RPMI7951 (cell line): ENCODE data around the gene EVX1. TPM values are rescaled to one million over a fixed set of nuclear protein-coding genes. Genes with fewer than 3 reads are reported as not detected.
A peak's percentile ranks its signal among the peaks of the same experiment; 100 is the strongest.

Experiments used
- DNase-seq: peaks from one replicate; pipeline ENCODE4 v3.0.0-alpha.2; 2012; ENCODE audit warnings: low read depth
- total RNA-seq: library from RNA; depleted of rRNA; stranded (reverse); fragments of >200 nt; shearing (Covaris generic); gene quantifications from 2 replicates; pipeline ENCODE4 v1.2.3, GENCODE V29; 2014

The EVX1 gene
- total RNA-seq, 1 experiment from 2014 or later: not detected

- DNase-seq: peak; percentile 50
These were observed 7.0 kb upstream of the EVX1 start for GRCh38 chr7:27235387-27236311.

DNA sequence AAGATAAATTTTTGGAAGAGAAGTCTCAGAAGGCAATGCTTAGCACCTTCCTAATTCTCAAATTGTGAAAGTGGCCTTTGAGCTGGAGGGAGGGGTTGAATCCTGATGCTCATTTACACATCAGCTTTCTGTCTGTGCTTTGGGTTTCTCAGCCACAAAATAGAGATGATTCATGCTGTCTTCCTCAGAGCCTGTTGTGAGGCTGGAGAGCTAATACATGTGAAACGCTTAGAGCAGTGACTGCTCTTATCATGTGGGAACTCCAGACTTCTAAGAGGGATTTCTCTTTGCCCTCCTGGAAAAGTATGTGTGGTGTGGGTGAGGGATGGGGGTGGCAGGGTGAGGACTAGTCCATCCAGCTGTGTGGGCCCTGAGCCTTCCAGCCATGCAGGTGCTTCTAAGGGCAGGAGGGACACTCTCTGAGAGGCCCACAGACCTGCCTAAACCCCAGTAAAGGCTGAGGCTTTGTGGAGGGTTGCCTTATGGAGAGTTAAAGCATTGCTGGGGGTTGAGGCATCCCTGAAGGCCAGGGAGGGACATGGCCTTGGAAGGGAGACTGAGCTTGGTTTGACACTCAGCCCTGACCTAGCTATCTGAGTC, 4.8 kb upstream of the EVX1 start:
- peak; percentile 78 for DNase-seq

DNA sequence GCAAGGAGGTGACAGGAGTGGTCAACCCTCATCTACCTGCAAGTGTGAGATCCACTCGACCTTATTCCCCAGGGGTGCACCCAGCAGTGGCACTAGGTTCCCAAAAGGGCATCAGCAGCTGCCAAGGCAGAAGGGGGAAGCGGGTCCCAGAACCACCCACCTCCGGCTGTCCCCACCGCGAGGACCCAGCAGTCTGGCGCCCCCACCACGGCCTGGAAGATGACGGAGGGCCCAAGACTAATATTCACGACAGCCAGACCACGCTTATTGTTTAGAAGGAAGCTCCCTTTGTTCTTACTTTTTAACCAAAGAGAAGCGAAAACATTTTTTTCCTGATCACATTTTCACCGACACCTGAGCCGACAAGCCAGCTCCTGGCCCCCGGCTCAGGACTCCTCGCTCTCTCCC, 3.6 kb upstream of the EVX1 start:
- DNase-seq: no peak

DNA sequence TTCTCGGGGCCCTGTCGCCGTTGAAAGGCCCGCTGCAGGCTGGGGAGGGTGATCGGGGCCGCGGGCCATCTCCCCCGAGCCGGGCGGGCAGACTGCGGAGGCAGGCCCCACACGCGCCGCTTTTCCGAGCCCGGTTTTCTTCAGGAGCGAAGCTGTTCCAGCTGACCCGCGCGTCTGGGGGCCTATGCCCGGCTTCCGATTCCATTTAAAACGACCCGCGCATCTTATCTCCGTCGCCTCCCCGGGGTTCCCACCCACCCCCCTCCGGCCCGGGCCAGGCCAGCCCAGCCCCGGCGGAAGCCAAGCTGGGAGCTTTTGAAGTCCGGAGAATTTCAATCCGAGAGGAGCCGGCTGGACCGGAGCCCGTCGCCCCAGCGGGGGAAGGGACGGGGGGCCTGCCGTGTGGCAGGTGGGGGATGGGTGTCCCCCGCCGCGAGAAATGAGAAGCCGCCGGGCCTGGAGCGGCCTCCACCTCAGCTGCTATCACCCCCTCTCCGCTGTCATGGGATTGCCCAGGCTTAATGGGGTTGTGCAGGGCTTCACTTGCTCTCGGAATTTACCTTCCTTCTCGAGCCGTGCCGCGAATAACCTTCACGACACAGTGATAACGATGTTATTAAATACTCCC, 3.1 kb upstream of the EVX1 start:
- no peak for DNase-seq

- DNase-seq: no peak
These were observed 2.4 kb upstream of the EVX1 start for GRCh38 chr7:27240015-27240731.

GRCh38 chr7:27241189-27242056, 1.2 kb upstream of the EVX1 start:
- DNase-seq: no peak

GRCh38 chr7:27242154-27242553, 448 bp upstream of the EVX1 start:
- no peak for DNase-seq

DNA sequence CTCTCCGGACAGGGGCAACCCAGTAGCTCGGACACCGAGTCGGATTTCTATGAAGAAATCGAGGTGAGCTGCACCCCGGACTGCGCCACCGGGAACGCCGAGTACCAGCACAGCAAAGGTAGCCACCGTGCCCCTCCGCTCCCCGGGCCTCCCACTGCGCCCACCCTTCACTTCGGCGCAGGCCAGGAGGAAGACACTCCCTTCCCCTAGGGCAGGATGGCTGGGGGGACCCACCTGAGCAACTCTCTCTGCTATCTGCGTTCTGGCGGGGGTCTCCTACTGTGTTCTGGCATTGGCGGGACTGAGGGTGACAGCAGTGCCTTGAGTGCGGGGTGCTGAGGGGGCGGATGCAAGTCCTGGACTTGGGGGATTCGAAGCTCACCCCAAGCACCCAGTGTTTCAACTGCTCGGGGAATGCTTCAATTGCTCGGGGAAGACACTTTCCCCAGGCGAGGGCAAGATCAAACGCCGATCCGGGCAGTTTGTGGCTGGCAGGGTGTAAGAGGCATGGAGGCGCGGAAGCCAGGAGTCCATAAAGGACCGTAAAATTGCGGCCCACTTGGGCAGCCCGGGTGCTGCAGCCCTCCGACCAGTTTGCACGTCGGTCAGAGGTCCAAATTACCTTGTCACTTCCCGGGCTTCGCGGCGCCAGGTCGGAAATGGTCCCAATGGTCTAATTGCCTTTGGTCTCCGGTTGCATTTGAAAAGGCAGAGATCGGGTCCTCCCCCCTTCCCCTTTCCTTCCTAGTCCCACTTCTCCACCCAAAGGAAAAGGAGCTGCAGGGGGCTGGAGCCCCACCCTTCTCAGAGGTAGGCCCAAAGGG, 950 bp downstream of the EVX1 start:
- DNase-seq: no peak

- DNase-seq: no peak
These were observed 2.0 kb downstream of the EVX1 start for GRCh38 chr7:27244488-27245123.

- no peak for DNase-seq
These were observed 2.7 kb downstream of the EVX1 start for GRCh38 chr7:27245124-27245797.

DNA sequence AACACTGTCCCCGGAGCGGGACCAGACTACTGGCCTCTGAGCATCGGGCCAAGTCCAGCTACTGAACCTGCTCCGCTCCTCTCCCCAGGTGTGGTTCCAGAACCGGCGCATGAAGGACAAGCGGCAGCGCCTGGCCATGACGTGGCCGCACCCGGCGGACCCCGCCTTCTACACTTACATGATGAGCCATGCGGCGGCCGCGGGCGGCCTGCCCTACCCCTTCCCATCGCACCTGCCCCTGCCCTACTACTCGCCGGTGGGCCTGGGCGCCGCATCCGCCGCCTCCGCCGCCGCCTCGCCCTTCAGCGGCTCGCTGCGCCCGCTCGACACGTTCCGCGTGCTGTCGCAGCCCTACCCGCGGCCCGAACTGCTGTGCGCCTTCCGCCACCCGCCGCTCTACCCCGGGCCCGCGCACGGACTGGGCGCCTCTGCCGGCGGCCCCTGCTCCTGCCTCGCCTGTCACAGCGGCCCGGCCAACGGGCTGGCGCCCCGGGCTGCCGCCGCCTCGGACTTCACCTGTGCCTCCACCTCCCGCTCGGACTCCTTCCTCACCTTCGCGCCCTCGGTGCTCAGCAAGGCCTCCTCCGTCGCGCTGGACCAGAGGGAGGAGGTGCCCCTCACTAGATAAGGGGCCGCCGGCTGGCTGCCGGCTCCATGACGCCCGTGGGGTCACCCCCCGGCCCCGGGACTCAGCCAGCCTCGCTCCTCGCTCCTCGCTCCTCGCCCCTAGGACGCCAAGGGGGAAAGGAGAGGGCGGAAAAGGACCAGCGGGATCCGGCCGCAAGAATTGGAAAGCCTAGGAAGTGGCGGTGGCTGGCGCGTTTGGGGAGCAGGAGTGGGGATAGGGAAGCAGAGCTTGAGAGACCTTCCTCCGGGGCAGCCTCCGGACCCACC, 3.4 kb downstream of the EVX1 start:
- peak; percentile 14 for DNase-seq

- no peak for DNase-seq
These were observed 4.4 kb downstream of the EVX1 start for GRCh38 chr7:27247000-27247399.

GRCh38 chr7:27247452-27248426, 5.1 kb downstream of the EVX1 start:
- no peak for DNase-seq

DNA sequence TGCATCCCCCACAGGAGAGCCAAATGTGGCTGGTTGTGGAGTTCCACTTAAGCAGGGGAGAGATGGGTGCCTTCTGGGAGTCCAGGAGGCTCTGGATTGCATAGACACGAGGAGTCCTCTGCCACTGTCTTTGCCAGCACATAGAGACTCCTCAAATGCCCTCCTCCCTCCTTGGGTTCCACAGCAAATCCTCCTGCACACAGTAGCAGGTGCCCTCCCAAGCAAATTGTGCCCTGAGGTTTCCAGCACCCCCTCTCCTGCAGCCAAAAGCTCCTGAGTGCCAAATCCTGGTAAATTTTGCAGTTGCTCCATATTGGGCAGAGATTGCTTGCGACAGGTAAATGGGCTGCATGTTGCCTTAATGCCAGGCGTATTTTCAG, 5.8 kb downstream of the EVX1 start:
- DNase-seq: no peak

GRCh38 chr7:27248911-27249723, 6.5 kb downstream of the EVX1 start:
- peak; percentile 95 for DNase-seq
